Retinal pigment epithelial cell (primary cell): ENCODE measurements around the gene ATP8A2.

Source experiments
- DNase-seq: peaks from one replicate; pipeline ENCODE4 v3.0.0-alpha.2; 2010; ENCODE audit warnings: low read depth
- H3K4me3 ChIP-seq: 2 replicates; pipeline ENCODE4 v1.5.1; 2011; ENCODE audit warnings: mild to moderate bottlenecking, low read length, control low read depth, moderate library complexity
- TF ChIP-seq, protein P1 (sequence below): conservative IDR thresholded peaks from 2 replicates; pipeline ENCODE4 v1.5.1; 2011; ENCODE audit warnings: low read depth, low read length, control low read depth, inconsistent platforms

Gene ATP8A2

DNA sequence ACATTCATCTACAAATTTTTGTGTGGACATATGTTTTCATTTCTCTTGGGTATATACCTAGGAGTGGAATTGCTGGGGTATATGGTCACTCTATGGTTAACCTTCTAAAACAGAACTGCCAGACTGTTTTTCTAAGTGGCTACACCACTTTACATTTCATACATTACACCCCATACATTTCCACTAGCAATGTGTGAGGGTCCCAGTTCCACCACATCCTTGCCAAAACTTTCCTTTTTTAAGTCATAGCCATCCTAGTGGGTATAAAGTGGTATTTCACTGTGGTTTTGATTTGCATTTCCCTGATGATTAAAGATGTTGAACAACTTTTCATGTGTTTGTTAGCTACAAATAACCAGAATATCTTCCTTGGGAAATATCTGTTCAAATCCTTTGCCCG, 344.0 kb downstream of the ATP8A2 start:
- DNase-seq, result no peak
- TF ChIP-seq, protein P1, sequence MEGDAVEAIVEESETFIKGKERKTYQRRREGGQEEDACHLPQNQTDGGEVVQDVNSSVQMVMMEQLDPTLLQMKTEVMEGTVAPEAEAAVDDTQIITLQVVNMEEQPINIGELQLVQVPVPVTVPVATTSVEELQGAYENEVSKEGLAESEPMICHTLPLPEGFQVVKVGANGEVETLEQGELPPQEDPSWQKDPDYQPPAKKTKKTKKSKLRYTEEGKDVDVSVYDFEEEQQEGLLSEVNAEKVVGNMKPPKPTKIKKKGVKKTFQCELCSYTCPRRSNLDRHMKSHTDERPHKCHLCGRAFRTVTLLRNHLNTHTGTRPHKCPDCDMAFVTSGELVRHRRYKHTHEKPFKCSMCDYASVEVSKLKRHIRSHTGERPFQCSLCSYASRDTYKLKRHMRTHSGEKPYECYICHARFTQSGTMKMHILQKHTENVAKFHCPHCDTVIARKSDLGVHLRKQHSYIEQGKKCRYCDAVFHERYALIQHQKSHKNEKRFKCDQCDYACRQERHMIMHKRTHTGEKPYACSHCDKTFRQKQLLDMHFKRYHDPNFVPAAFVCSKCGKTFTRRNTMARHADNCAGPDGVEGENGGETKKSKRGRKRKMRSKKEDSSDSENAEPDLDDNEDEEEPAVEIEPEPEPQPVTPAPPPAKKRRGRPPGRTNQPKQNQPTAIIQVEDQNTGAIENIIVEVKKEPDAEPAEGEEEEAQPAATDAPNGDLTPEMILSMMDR, result no peak
- H3K4me3 ChIP-seq, result no peak overlapping the region

DNA sequence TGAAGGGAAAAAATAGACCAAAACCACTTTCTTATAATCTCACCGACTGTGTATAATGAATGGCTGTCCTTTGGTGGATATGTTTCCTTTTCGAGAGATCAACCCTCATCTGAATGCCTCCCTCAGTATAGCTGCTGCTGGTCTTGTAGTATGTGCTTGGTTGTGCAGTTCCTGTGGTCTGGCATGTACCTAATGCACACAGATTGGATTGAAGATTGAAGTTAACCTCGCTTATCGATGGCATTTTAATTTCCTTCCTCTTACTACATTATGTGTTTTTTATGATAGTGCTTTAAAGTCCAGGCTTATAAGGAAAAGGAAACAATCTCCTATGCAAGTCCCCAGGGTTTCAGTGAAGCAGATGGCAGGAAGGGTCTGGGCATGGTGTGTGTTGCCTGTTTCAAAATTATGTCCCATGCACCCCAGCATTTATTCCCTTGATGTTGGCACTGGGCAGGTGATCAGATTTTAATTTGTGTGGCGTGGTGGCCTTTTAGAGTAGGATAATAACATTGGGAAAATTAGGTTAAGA, 346.0 kb downstream of the ATP8A2 start:
- H3K4me3 ChIP-seq, result no peak overlapping the region
- DNase-seq, result no peak
- TF ChIP-seq, protein P1, result no peak

DNA sequence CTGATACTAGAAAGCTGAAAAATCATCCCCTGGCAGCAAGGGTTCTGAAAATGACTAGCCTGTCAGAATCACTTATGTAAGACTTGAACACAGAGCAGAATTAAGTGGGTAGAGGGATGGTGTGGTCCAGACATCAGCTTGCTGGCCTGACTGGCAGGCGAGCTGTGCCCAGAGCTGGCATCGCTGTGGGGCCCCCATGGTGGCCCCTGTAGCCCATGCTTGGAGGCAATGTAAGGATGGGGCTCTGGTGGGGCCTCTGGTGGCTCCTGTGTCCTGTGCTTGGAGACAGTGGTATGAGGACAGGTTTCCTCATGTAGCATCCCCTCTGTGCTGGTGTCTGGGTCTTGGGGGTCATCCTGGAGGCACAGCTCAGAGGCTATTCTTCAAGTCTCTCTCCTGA, 347.9 kb downstream of the ATP8A2 start:
- DNase-seq, result no peak
- H3K4me3 ChIP-seq, result no peak overlapping the region
- TF ChIP-seq, protein P1, result no peak

DNA sequence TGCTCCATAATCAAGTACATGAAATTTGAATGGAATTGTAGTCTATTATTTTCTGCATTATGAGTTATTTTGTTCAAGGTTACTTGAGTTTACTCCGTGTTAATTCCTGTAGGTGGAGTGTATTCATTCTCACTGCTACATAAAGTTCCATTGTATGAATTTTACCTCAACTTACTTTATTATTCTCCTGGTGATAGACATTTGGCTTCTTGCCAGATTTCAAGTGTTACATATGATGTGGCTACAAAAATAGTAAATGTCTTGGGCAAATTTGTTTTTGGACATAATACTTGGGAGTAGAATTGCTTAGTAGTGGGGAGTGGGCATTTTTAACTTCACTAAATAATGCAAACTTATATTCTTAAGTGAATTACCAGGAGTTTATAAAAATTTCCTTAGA, 351.1 kb downstream of the ATP8A2 start:
- DNase-seq, result no peak
- TF ChIP-seq, protein P1, result no peak
- H3K4me3 ChIP-seq, result no peak overlapping the region

DNA sequence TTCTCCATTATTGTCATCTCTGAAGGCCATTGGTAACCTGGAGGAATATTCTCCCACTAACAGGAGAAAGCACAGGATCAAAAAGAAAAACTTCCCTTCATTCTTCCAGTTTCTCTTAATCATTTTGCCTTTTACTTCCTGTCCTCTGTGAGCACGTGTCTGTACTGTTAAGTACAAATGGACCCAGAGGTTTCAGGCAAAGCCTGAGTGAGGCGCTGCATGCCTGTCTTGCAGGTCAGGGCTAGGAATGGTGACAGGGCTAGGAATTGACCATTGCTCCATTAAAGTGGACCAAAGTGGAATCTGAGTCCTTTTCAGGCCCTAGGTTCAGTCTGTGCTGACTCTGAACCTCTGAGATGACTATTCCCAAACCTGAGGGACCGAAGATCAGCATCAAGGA, 353.3 kb downstream of the ATP8A2 start:
- TF ChIP-seq, protein P1, result no peak
- no peak overlapping the region for H3K4me3 ChIP-seq
- DNase-seq, result no peak

DNA sequence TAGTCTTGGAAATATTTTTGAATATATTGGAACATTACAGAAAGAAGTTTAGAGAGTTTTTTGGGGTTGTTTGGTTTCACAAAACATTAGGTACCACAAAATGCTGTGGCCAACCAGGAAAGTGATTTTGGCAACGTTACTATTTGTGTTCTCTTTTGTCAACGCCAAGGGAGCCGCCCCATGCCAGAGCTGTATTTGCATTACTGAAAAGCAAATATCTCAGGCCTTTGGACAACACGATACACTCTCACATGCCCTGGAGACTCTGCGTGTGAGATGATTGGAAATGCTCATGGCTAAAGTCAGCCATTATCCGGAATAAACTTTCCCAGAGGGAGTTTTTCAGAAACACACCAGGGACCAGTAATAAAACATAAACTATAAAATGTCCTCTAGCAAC, 355.5 kb downstream of the ATP8A2 start:
- TF ChIP-seq, protein P1, result no peak
- no peak for DNase-seq
- no peak overlapping the region for H3K4me3 ChIP-seq

DNA sequence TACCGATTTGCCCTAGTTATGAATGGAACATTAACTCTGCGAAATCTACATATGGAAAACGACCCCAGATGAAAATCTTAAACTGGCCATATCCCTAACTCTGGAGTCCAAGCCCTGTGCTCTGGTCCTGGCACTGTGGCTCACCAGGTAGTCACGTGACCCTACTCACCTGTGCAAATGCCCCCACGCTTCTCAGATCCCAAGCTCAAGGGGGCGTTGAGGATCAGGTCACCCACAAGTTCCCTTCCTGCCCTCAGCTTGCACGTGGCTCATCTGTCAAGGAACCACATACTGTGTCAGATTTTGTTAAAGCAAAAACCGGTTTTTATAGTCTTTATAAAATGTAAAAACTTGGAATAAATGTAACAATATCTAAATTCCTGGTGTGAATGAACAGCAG, 356.0 kb downstream of the ATP8A2 start:
- DNase-seq, result no peak
- TF ChIP-seq, protein P1, result no peak

More for the DNA sequence above, 356.0 kb downstream of the ATP8A2 start:
- H3K4me3 ChIP-seq, result no peak overlapping the region
